IMR-90 (cell line): ENCODE measurements around the gene IYD. TPM values are rescaled to one million over a fixed set of nuclear protein-coding genes. Genes with fewer than 3 reads are reported as not detected.

Experiments
- ATAC-seq: fragments of 200-7000 bp; cut with Tn5 transposase; 2 replicates; pipeline ENCODE4 v1.9.1; 2020; ENCODE audit warnings: low read depth, mild to moderate bottlenecking, moderate library complexity
- BruUV-seq: library from RNA; stranded (reverse); fragments of 400-500 nt; replicated peaks from 2 replicates; lab custom pipeline; 2021; lab: Mats Ljungman, UMichigan
- CTCF ChIA-PET: fragments of 300-600 bp; formaldehyde crosslinking; extraction: SDS; loops from one replicate; lab custom pipeline; 2021; ENCODE audit warnings: antibody characterized with exemption; lab: Yijun Ruan, JAX
- POLR2A ChIA-PET: fragments of 300-600 bp; sonication (Branson Sonifier 250); formaldehyde crosslinking; loops from one replicate; lab custom pipeline; 2022; ENCODE audit warnings: antibody characterized with exemption; ENCODE audit not compliant: unreplicated experiment; lab: Charles Lee
- DNase-seq: peaks from one replicate; pipeline ENCODE4 v3.0.0; 2013
- H2AFZ ChIP-seq: replicated peaks from 2 replicates; pipeline ENCODE3; 2013; ENCODE audit warnings: low read length, mild to moderate bottlenecking; ENCODE audit not compliant: poor library complexity
- H2AK5ac ChIP-seq: 2 replicates; pipeline ENCODE4 v1.6.1; 2013; ENCODE audit warnings: low read depth, low read length, inconsistent platforms
- H2AK9ac ChIP-seq: replicated peaks from 2 replicates; pipeline ENCODE3; 2013; ENCODE audit warnings: mild to moderate bottlenecking, low read depth, low read length, moderate library complexity; ENCODE audit not compliant: poor library complexity
- H2BK120ac ChIP-seq: 2 replicates; pipeline ENCODE4 v1.6.1; 2013; ENCODE audit warnings: low read depth, low read length, inconsistent platforms
- H2BK15ac ChIP-seq: 3 replicates; pipeline ENCODE4 v1.6.1; 2013; ENCODE audit warnings: low read depth, low read length, inconsistent platforms
- H2BK20ac ChIP-seq: 2 replicates; pipeline ENCODE4 v1.6.1; 2013; ENCODE audit warnings: low read depth, mild to moderate bottlenecking, inconsistent platforms, low read length, moderate library complexity
- H2BK5ac ChIP-seq: 2 replicates; pipeline ENCODE4 v1.6.1; 2013; ENCODE audit warnings: mild to moderate bottlenecking, low read depth, low read length, inconsistent platforms; ENCODE audit not compliant: poor library complexity, severe bottlenecking
- H3K14ac ChIP-seq: replicated peaks from 2 replicates; pipeline ENCODE4 v1.6.1; 2013; ENCODE audit warnings: low read depth, low read length, inconsistent platforms
- H3K18ac ChIP-seq: 2 replicates; pipeline ENCODE4 v1.6.1; 2013; ENCODE audit warnings: low read depth, low read length, control low read depth
- H3K23ac ChIP-seq: 2 replicates; pipeline ENCODE4 v1.6.1; 2013; ENCODE audit warnings: low read depth, low read length, inconsistent platforms
- H3K27ac ChIP-seq: 2 replicates; pipeline ENCODE4 v1.5.1; 2013; ENCODE audit warnings: mild to moderate bottlenecking, control low read depth, low read length; ENCODE audit not compliant: insufficient read depth
- H3K27me3 ChIP-seq: 2 replicates; pipeline ENCODE4 v1.6.1; 2013; ENCODE audit warnings: low read length; ENCODE audit not compliant: control insufficient read depth, insufficient read depth
- H3K36me3 ChIP-seq: 2 replicates; pipeline ENCODE4 v1.6.1; 2013; ENCODE audit warnings: low read length, mixed read lengths; ENCODE audit not compliant: control insufficient read depth, insufficient read depth
- H3K4ac ChIP-seq: 2 replicates; pipeline ENCODE4 v1.6.1; 2013; ENCODE audit warnings: low read depth, low read length, inconsistent platforms
- H3K4me1 ChIP-seq: 2 replicates; pipeline ENCODE4 v1.6.1; 2013; ENCODE audit warnings: low read length, mixed read lengths; ENCODE audit not compliant: control insufficient read depth, insufficient read depth
- H3K4me2 ChIP-seq: 2 replicates; pipeline ENCODE4 v1.6.1; 2013; ENCODE audit warnings: low read depth, mild to moderate bottlenecking, control low read depth, low read length, moderate library complexity
- H3K4me3 ChIP-seq: 2 replicates; pipeline ENCODE4 v1.5.1; 2013; ENCODE audit warnings: low read depth, mild to moderate bottlenecking, control low read depth, low read length, moderate library complexity; ENCODE audit not compliant: insufficient read depth
- H3K56ac ChIP-seq: 2 replicates; pipeline ENCODE4 v1.6.1; 2013; ENCODE audit warnings: low read length, inconsistent platforms; ENCODE audit not compliant: insufficient read depth; ENCODE audit errors: extremely low read depth
- H3K79me1 ChIP-seq, 2 experiments: 2 replicates each; pipeline ENCODE4 v1.6.1; 2013; ENCODE audit warnings: low read length in 2 of 2, inconsistent platforms in 1 of 2, low read depth in 1 of 2
- H3K9ac ChIP-seq: 2 replicates; pipeline ENCODE4 v1.6.1; 2013; ENCODE audit warnings: low read depth, low read length, control low read depth
- H3K9me1 ChIP-seq: 2 replicates; pipeline ENCODE4 v1.6.1; 2013; ENCODE audit warnings: low read length, inconsistent platforms; ENCODE audit not compliant: insufficient read depth
- H3K9me3 ChIP-seq: 2 replicates; pipeline ENCODE4 v1.6.1; 2013; ENCODE audit warnings: low read length; ENCODE audit not compliant: control insufficient read depth, insufficient read depth
- H4K20me1 ChIP-seq: 2 replicates; pipeline ENCODE4 v1.6.1; 2013; ENCODE audit warnings: low read length, inconsistent platforms; ENCODE audit not compliant: insufficient read depth
- H4K5ac ChIP-seq: 2 replicates; pipeline ENCODE4 v1.6.1; 2013; ENCODE audit warnings: mild to moderate bottlenecking, low read depth, low read length, control low read depth
- H4K8ac ChIP-seq, 2 experiments: 2 replicates each; pipeline ENCODE4 v1.6.1; 2013; ENCODE audit warnings: low read depth in 2 of 2, low read length in 2 of 2, control low read depth in 1 of 2, inconsistent platforms in 1 of 2
- H4K91ac ChIP-seq: 2 replicates; pipeline ENCODE4 v1.6.1; 2013; ENCODE audit warnings: low read depth, low read length, inconsistent platforms; ENCODE audit not compliant: insufficient read depth
- BHLHE40 ChIP-seq: fragments of 150-350 bp; IDR thresholded peaks from 2 replicates; pipeline ENCODE4 v1.6.1; 2016; ENCODE audit warnings: mild to moderate bottlenecking, low read depth, low read length
- CEBPB ChIP-seq: IDR thresholded peaks from 2 replicates; pipeline ENCODE4 v1.6.1; 2012; ENCODE audit warnings: low read depth, low read length, improper control_type of control experiment
- CHD1 ChIP-seq: IDR thresholded peaks from 2 replicates; pipeline ENCODE4 v1.6.1; 2012; ENCODE audit warnings: low read depth, low read length, improper control_type of control experiment
- CTCF ChIP-seq: conservative IDR thresholded peaks from 2 replicates; pipeline ENCODE4 v1.5.1; 2012; ENCODE audit warnings: mild to moderate bottlenecking, low read depth, low read length, improper control_type of control experiment
- FOS ChIP-seq: fragments of 150-350 bp; IDR thresholded peaks from 2 replicates; pipeline ENCODE4 v1.6.1; 2016; ENCODE audit warnings: low read depth, low read length
- MAFK ChIP-seq: IDR thresholded peaks from 2 replicates; pipeline ENCODE4 v1.6.1; 2012; ENCODE audit warnings: low read depth, low read length, improper control_type of control experiment
- MAZ ChIP-seq: IDR thresholded peaks from 2 replicates; pipeline ENCODE4 v1.6.1; 2012; ENCODE audit warnings: low read depth, mild to moderate bottlenecking, low read length, improper control_type of control experiment, moderate library complexity, borderline replicate concordance
- MXI1 ChIP-seq: IDR thresholded peaks from 2 replicates; pipeline ENCODE4 v1.6.1; 2012; ENCODE audit warnings: low read depth, mild to moderate bottlenecking, low read length, moderate library complexity, borderline replicate concordance
- NFE2L2 ChIP-seq: fragments of 150-350 bp; IDR thresholded peaks from 2 replicates; pipeline ENCODE4 v1.6.1; 2016; ENCODE audit warnings: low read depth, mild to moderate bottlenecking, low read length
- POLR2A ChIP-seq: IDR thresholded peaks from 2 replicates; pipeline ENCODE4 v1.6.1; 2012; ENCODE audit warnings: mild to moderate bottlenecking, low read depth, low read length
- RAD21 ChIP-seq: IDR thresholded peaks from 2 replicates; pipeline ENCODE4 v1.6.1; 2012; ENCODE audit warnings: low read length, improper control_type of control experiment
- RCOR1 ChIP-seq: IDR thresholded peaks from 2 replicates; pipeline ENCODE4 v1.6.1; 2012; ENCODE audit warnings: mild to moderate bottlenecking, low read length, improper control_type of control experiment; ENCODE audit not compliant: insufficient replicate concordance
- RFX5 ChIP-seq: IDR thresholded peaks from 2 replicates; pipeline ENCODE4 v1.8.0; 2012; ENCODE audit warnings: low read depth, mild to moderate bottlenecking, low read length, moderate library complexity
- SMC3 ChIP-seq: fragments of 150-350 bp; IDR thresholded peaks from 2 replicates; pipeline ENCODE4 v1.6.1; 2016; ENCODE audit warnings: low read depth, mild to moderate bottlenecking, antibody characterized with exemption, low read length, moderate library complexity
- WGBS, 2 experiments: methylation state at CpG; one replicate each; pipeline versions ENCODE4 v1.1.5 to v1.1.7; 2013; ENCODE audit warnings: missing lambda C conversion rate in 2 of 2; ENCODE audit not compliant: insufficient read length in 1 of 2; ENCODE audit errors: extremely low coverage in 2 of 2; 5-methylcytosine and 5-hydroxymethylcytosine counted together
- dilution Hi-C: fragments of 300-500 bp; cut with HindIII; formaldehyde crosslinking; loops from one replicate; pipeline ENCODE4 v1.14.3; 2018; ENCODE audit warnings: low sequenced_read_pairs; ENCODE audit not compliant: unreplicated experiment
- in situ Hi-C: fragments of 300-500 bp; cut with MboI; formaldehyde crosslinking; loops from 3 replicates; pipeline ENCODE4 v1.14.3; 2019; ENCODE audit warnings: low sequenced_read_pairs, inconsistent platforms, mixed read lengths
- intact Hi-C: fragments of 100-400 bp; cut with micrococcal nuclease; formaldehyde crosslinking; loops from 2 replicates; pipeline ENCODE4 v1.10.0; 2022
- polyA plus RNA-seq, 3 experiments: library from polyadenylated mRNA; depleted of rRNA; stranded (reverse); fragments of >200 nt; gene quantifications; 2 replicates each; pipeline ENCODE4 v1.2.3, GENCODE V29; 2012; ENCODE audit warnings: low replicate concordance in 1 of 3
- total RNA-seq: library from RNA; depleted of rRNA; stranded (reverse); fragments of >200 nt; gene quantifications from 2 replicates; pipeline ENCODE4 v1.2.3, GENCODE V29; 2012
- TF ChIP-seq, protein P1 (sequence below): fragments of 150-350 bp; IDR thresholded peaks from 2 replicates; pipeline ENCODE4 v1.6.1; 2016; ENCODE audit warnings: low read depth, mild to moderate bottlenecking, low read length, moderate library complexity, borderline replicate concordance
- TF ChIP-seq, protein P2 (sequence below): fragments of 150-350 bp; IDR thresholded peaks from 2 replicates; pipeline ENCODE4 v1.6.1; 2017; ENCODE audit warnings: mild to moderate bottlenecking, antibody characterized with exemption, low read length, low read depth

The IYD gene
- total and polyA plus RNA-seq, 2 of the 4 experiments (the other 2 are of a cell fraction): not detected

DNA sequence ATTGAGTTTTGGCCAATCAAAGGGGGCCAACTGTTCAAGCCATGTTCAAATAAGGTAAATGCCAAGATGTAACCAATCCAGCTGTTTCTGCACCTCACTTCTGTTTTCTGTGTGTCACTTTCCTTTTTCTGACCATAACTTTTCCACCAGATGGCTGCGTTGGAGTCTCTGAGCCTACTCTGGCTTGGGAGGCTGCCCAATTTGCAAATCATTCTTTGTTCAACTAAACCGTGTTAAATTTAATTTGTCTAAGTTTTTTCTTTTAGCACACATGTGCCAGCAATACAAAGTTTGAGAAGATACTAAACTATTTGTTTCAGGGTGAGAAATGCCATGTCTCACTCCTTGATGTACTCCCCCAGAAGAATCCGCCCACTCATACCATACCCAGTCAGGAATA lies 52.1 kb downstream of the IYD start:
- no peaks in the 10 kb centered on the region for H3K36me3 ChIP-seq
- POLR2A ChIA-PET: no interaction called here
- H2BK15ac ChIP-seq: no peak overlapping the region
- in situ Hi-C loops: loop anchor here (25.0 kb wide), 1 partner anchor 916 kb away; no protein-coding TSS in a partner anchor
- DNase-seq (no peak), ATAC-seq (no peak)
- TF ChIP-seq CEBPB: no peak
- TF ChIP-seq, protein P1, sequence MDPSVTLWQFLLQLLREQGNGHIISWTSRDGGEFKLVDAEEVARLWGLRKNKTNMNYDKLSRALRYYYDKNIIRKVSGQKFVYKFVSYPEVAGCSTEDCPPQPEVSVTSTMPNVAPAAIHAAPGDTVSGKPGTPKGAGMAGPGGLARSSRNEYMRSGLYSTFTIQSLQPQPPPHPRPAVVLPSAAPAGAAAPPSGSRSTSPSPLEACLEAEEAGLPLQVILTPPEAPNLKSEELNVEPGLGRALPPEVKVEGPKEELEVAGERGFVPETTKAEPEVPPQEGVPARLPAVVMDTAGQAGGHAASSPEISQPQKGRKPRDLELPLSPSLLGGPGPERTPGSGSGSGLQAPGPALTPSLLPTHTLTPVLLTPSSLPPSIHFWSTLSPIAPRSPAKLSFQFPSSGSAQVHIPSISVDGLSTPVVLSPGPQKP: no peak
- TF ChIP-seq RCOR1: no peak
- TF ChIP-seq NFE2L2: no peak
- TF ChIP-seq RFX5: no peak
- TF ChIP-seq MAFK: no peak
- TF ChIP-seq CHD1: no peak
- TF ChIP-seq CTCF: no peak
- no peak for TF ChIP-seq MAZ
- TF ChIP-seq, protein P2, sequence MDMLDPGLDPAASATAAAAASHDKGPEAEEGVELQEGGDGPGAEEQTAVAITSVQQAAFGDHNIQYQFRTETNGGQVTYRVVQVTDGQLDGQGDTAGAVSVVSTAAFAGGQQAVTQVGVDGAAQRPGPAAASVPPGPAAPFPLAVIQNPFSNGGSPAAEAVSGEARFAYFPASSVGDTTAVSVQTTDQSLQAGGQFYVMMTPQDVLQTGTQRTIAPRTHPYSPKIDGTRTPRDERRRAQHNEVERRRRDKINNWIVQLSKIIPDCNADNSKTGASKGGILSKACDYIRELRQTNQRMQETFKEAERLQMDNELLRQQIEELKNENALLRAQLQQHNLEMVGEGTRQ: no peak
- no peak for TF ChIP-seq RAD21
- no peak for TF ChIP-seq POLR2A
- TF ChIP-seq SMC3: no peak
- no peak for TF ChIP-seq FOS
- TF ChIP-seq BHLHE40: no peak
- TF ChIP-seq MXI1: no peak
- no peaks in the 10 kb centered on the region for H3K79me1 ChIP-seq
- H4K8ac ChIP-seq: no peak overlapping the region
- no peak overlapping the region for H2AK9ac ChIP-seq
- no peak overlapping the region for H3K4me2 ChIP-seq
- no peak overlapping the region for H4K5ac ChIP-seq
- no peak overlapping the region for H2BK20ac ChIP-seq
- H3K27me3 ChIP-seq: peaks cover 7% of the 10 kb centered on the region
- no peak overlapping the region for H2AK5ac ChIP-seq
- no peaks in the 10 kb centered on the region for H4K20me1 ChIP-seq
- H3K4me1 ChIP-seq: no peaks in the 10 kb centered on the region; the same call in 1 of the 2 replicates
- no peak overlapping the region for H3K27ac ChIP-seq
- H3K56ac ChIP-seq: no peak overlapping the region
- H3K4me3 ChIP-seq: no peak overlapping the region
- H3K14ac ChIP-seq: no peak overlapping the region
- no peak overlapping the region for H2BK5ac ChIP-seq
- intact Hi-C loops: no loop called here
- no peak overlapping the region for H4K91ac ChIP-seq
- H3K4ac ChIP-seq: no peak overlapping the region
- dilution Hi-C loops: no loop called here
- no peaks in the 10 kb centered on the region for H3K9me1 ChIP-seq
- no peak overlapping the region for H3K23ac ChIP-seq
- no peak overlapping the region for H3K18ac ChIP-seq
- no peak overlapping the region for H2AFZ ChIP-seq
- WGBS, 2 experiments: no CpG with 5 or more reads among the region's 3 CpGs
- H3K9me3 ChIP-seq: no peaks in the 10 kb centered on the region
- no peak overlapping the region for H2BK120ac ChIP-seq
- CTCF ChIA-PET: interaction anchor here (0.9 kb wide), 1 partner anchor 394 kb away, joined by 4 read pairs; no protein-coding TSS in a partner anchor
- no peak overlapping the region for H3K9ac ChIP-seq
- no TSS peak for BruUV-seq
